8988T (cell line): ENCODE data around the gene HRAS.

Experiments
- DNase-seq: peaks from one replicate; pipeline ENCODE4 v3.0.0; 2011

The HRAS gene

GRCh38 chr11:567011-567628 lies 31.7 kb upstream of the HRAS start:
- no peak for DNase-seq

- no peak for DNase-seq
Observed at GRCh38 chr11:565921-566509, 30.6 kb upstream of the HRAS start.

- DNase-seq, result no peak
Observed at GRCh38 chr11:563812-564578, 28.6 kb upstream of the HRAS start.

- no peak for DNase-seq
Observed at GRCh38 chr11:563066-563811, 27.9 kb upstream of the HRAS start.

- DNase-seq, result no peak
Observed at GRCh38 chr11:562046-562645, 26.8 kb upstream of the HRAS start.

- DNase-seq, result peak; percentile 93
Observed at GRCh38 chr11:561148-562003, 26.0 kb upstream of the HRAS start.

- DNase-seq, result peak; percentile 100
Observed at GRCh38 chr11:560305-561147, 25.1 kb upstream of the HRAS start, which contains the start of the genes LMNTD2 and RASSF7. Gene LMNTD2 (minus strand): TSS chr11:560738. CDS start chr11:560716, 22 bp downstream. Gene RASSF7 (plus strand): TSS chr11:560970. CDS start chr11:561769, 799 bp downstream.

- DNase-seq, result no peak
Observed at GRCh38 chr11:559712-560304, 24.4 kb upstream of the HRAS start.

- DNase-seq, result peak; percentile 74
Observed at GRCh38 chr11:559020-559620, 23.7 kb upstream of the HRAS start.

GRCh38 chr11:558503-558902 lies 23.1 kb upstream of the HRAS start:
- no peak for DNase-seq

- DNase-seq, result no peak
Observed at GRCh38 chr11:557328-558132, 22.2 kb upstream of the HRAS start.

- DNase-seq, result no peak
Observed at GRCh38 chr11:556662-557256, 21.4 kb upstream of the HRAS start.

- no peak for DNase-seq
Observed at GRCh38 chr11:555780-556661, 20.6 kb upstream of the HRAS start.

- peak; percentile 80 for DNase-seq
Observed at GRCh38 chr11:555227-555779, 19.9 kb upstream of the HRAS start.

GRCh38 chr11:554428-555226 lies 19.3 kb upstream of the HRAS start:
- DNase-seq, result peak; percentile 98

GRCh38 chr11:553988-554340 lies 18.6 kb upstream of the HRAS start:
- DNase-seq, result no peak
